ENCODE results near the gene SRPK2. TPM values are rescaled to one million over a fixed set of nuclear protein-coding genes. Genes with fewer than 3 reads are reported as not detected.

The SRPK2 gene
- total RNA-seq = 34.9 and 47.9 TPM in 2 replicates

GRCh38 chr7:105388356-105389087, at the start of gene SRPK2:
SRPK2 (minus strand) TSS chr7:105388921.

Other genes with a start within 250 kb of the SRPK2 start
- gene PUS7, start 133.3 kb upstream of the SRPK2 start, total RNA-seq = 20.0 and 23.8 TPM in 2 replicates
- gene RINT1, start 143.3 kb upstream of the SRPK2 start, total RNA-seq = 16.9 and 43.1 TPM in 2 replicates
- 0.56 TPM in 1 of 2 replicates, not detected in the other for gene EFCAB10, start 192.6 kb upstream of the SRPK2 start, total RNA-seq

Measured in regular cardiac myocyte (primary cell).